ENCODE results near the gene RAB31. TPM values are rescaled to one million over a fixed set of nuclear protein-coding genes. Genes with fewer than 3 reads are reported as not detected.

RAB31 gene
- polyA plus RNA-seq, 1 donor (not counting 4 experiments of a cell fraction or from before 2014, with no cell fraction given), result 47.0 TPM

DNA sequence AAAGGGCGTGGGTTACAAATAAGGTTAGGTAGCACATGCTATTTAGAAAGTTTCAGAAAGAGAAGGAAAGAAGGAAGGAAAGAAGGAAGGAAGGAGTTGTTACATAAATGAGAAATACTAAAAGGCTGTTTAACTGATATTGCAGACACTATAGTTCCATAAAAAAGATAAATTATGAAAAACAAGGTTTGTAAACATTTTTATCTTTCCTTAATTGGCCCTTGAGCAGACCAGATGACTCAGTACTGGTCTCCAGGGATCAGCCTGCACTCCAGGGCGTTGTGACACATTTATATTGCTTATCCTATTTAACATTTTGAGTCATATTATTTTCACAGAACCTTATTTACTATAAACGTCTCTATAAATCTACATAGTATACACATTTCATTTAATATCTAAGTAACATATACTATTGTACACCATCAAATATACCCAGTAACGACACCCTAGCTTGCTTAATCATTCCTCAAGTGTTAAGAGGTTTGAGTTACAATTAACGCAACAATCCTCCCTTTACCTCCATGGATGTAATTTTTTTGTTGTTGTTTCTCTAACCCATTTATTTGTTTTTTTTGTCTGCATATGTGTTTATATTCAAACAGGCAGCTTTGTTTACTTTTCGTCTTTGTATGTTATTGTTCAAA lies 2.8 kb upstream of the RAB31 start:
- Histone ChIP-seq H3K9me1 (ENCODE audit: control insufficient read depth, extremely low read depth, insufficient read depth, low read length) (no peaks in the 10 kb centered on the region), H4K20me1 (ENCODE audit: control insufficient read depth, extremely low read depth, insufficient read depth, low read length) (no peaks in the 10 kb centered on the region), H2AFZ (ENCODE audit: control insufficient read depth, low read length) (no peak overlapping the region), H3K36me3 (ENCODE audit: control insufficient read depth in 2 of 2, extremely low read depth in 1 of 2, insufficient read depth in 2 of 2, low read length in 2 of 2) (peaks cover 2 to 4% of the 10 kb centered on the region in 2 experiments), H3K4me3 (ENCODE audit: control insufficient read depth in 2 of 3, extremely low read depth in 1 of 3, insufficient read depth in 2 of 3, low read depth in 1 of 3, low read length in 3 of 3) (no peak overlapping the region), H3K27me3 (ENCODE audit: control insufficient read depth, extremely low read depth, insufficient read depth, low read length) (no peaks in the 10 kb centered on the region), H3K9ac (ENCODE audit: control insufficient read depth, extremely low read depth, insufficient read depth, low read length) (no peak overlapping the region), H3K27ac (ENCODE audit: control insufficient read depth, insufficient read depth, low read length) (no peak overlapping the region), H3K4me1 (ENCODE audit: control insufficient read depth, extremely low read depth, insufficient read depth, low read length) (peaks cover 36% of the 10 kb centered on the region), H3K4me2 (ENCODE audit: control insufficient read depth, extremely low read depth, insufficient read depth, low read depth, low read length) (no peak overlapping the region), H3K9me3 (ENCODE audit: control insufficient read depth, low read depth, low read length) (no peaks in the 10 kb centered on the region), H3K79me2 (ENCODE audit: control insufficient read depth, insufficient read depth, low read length) (peaks cover 12% of the 10 kb centered on the region)
- FAIRE-seq, result no peak
- TF ChIP-seq, protein P1, sequence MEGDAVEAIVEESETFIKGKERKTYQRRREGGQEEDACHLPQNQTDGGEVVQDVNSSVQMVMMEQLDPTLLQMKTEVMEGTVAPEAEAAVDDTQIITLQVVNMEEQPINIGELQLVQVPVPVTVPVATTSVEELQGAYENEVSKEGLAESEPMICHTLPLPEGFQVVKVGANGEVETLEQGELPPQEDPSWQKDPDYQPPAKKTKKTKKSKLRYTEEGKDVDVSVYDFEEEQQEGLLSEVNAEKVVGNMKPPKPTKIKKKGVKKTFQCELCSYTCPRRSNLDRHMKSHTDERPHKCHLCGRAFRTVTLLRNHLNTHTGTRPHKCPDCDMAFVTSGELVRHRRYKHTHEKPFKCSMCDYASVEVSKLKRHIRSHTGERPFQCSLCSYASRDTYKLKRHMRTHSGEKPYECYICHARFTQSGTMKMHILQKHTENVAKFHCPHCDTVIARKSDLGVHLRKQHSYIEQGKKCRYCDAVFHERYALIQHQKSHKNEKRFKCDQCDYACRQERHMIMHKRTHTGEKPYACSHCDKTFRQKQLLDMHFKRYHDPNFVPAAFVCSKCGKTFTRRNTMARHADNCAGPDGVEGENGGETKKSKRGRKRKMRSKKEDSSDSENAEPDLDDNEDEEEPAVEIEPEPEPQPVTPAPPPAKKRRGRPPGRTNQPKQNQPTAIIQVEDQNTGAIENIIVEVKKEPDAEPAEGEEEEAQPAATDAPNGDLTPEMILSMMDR (optimal IDR thresholded peaks at IDR 0.05 in 1 of 3, IDR thresholded peaks at IDR 0.05 in 1 of 3, conservative IDR thresholded peaks at IDR 0.05 in 1 of 3; ENCODE audit: extremely low read depth in 1 of 3, insufficient read depth in 2 of 3, low read length in 3 of 3), result no peak
- no peak for TF ChIP-seq EZH2 (IDR thresholded peaks at IDR 0.05; ENCODE audit: low read length)
- dilution Hi-C loops (cut with MboI; ENCODE audit: extremely low pct_ligation_motif_present, low sequenced_read_pairs), result no loop called here
- no peak for DNase-seq (ENCODE audit: low read depth, low spot score)

DNA sequence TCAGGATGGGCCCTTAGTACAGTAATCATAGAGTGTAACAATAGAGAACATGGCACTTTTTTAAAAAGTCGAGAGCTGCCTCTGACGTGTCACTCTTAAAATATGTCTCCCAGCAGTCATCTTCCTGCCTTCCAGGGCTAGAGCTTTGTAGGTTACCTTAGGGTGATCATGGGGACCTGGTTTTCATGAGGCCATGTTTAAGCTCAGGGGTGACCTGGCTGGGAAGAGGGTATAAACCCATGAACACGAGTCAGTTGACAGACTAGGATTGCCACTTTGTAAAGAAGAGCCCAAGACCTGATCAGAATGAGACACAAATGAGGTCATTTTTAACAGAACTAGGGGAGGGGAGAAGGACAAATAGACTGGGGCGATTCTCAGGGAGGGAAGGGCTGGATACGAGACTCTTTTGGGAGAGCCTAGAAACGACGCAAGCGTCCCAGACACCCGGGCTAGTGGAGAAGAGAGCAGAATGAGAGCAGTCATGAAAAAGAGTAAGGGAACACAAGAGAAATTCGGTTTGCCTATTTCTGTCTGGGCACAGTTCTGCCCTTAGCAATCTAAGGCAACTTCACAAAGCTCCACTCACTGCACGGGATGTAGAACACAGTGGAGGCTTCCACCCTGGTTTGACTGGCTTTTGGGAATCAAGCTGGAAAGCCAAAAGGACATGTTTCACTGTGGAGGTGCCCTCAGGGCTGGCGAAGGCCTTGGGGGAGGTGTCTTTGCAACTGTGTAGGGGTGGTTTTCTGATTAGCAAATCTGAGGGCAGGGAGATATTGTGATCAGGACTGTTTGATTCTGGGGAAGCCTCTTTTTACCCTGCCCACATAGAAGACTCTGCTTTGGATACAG lies 1.8 kb upstream of the RAB31 start:
- Histone ChIP-seq H3K4me3 (ENCODE audit: control insufficient read depth in 2 of 3, extremely low read depth in 1 of 3, insufficient read depth in 2 of 3, low read depth in 1 of 3, low read length in 3 of 3) (no peak overlapping the region), H3K36me3 (ENCODE audit: control insufficient read depth in 2 of 2, extremely low read depth in 1 of 2, insufficient read depth in 2 of 2, low read length in 2 of 2) (peaks cover 3 to 11% of the 10 kb centered on the region in 2 experiments), H3K4me1 (ENCODE audit: control insufficient read depth, extremely low read depth, insufficient read depth, low read length) (peaks cover 36% of the 10 kb centered on the region), H3K9me1 (ENCODE audit: control insufficient read depth, extremely low read depth, insufficient read depth, low read length) (no peaks in the 10 kb centered on the region), H3K9me3 (ENCODE audit: control insufficient read depth, low read depth, low read length) (no peaks in the 10 kb centered on the region), H3K4me2 (ENCODE audit: control insufficient read depth, extremely low read depth, insufficient read depth, low read depth, low read length) (peak overlapping the region; percentile 22), H2AFZ (ENCODE audit: control insufficient read depth, low read length) (peak overlapping the region; percentile 70), H4K20me1 (ENCODE audit: control insufficient read depth, extremely low read depth, insufficient read depth, low read length) (no peaks in the 10 kb centered on the region), H3K27me3 (ENCODE audit: control insufficient read depth, extremely low read depth, insufficient read depth, low read length) (no peaks in the 10 kb centered on the region), H3K79me2 (ENCODE audit: control insufficient read depth, insufficient read depth, low read length) (peaks cover 18% of the 10 kb centered on the region), H3K27ac (ENCODE audit: control insufficient read depth, insufficient read depth, low read length) (no peak overlapping the region), H3K9ac (ENCODE audit: control insufficient read depth, extremely low read depth, insufficient read depth, low read length) (no peak overlapping the region)
- FAIRE-seq (no peak), DNase-seq (ENCODE audit: low read depth, low spot score) (no peak)
- TF ChIP-seq, protein P1 (optimal IDR thresholded peaks at IDR 0.05 in 1 of 3, IDR thresholded peaks at IDR 0.05 in 1 of 3, conservative IDR thresholded peaks at IDR 0.05 in 1 of 3; ENCODE audit: extremely low read depth in 1 of 3, insufficient read depth in 2 of 3, low read length in 3 of 3), result no peak
- TF ChIP-seq EZH2 (IDR thresholded peaks at IDR 0.05; ENCODE audit: low read length), result no peak
- dilution Hi-C loops (cut with MboI; ENCODE audit: extremely low pct_ligation_motif_present, low sequenced_read_pairs), result no loop called here

Measured in keratinocyte (primary cell).